NCI-H446 (cell line): ENCODE measurements around the gene RCAN3.

Experiments used
- DNase-seq, 2 experiments: peaks; one replicate each; lab custom pipeline; 2025; lab: John Stamatoyannopoulos, UW

RCAN3 gene

GRCh38 chr1:24551960-24552571, 49.4 kb downstream of the RCAN3 start:
- no peak for DNase-seq

GRCh38 chr1:24553931-24554330, 51.3 kb downstream of the RCAN3 start:
- no peak for DNase-seq

GRCh38 chr1:24554714-24555113, 52.1 kb downstream of the RCAN3 start:
- DNase-seq, result no peak

- no peak for DNase-seq
Observed at GRCh38 chr1:24555591-24556413, 53.2 kb downstream of the RCAN3 start, which contains the start of gene NCMAP. NCMAP (plus strand) TSS chr1:24556087; CDS start chr1:24595431, 39,344 bp downstream.

- DNase-seq, result no peak
Observed at GRCh38 chr1:24556414-24556795, 53.8 kb downstream of the RCAN3 start.

- no peak for DNase-seq
Observed at GRCh38 chr1:24557220-24557619, 54.6 kb downstream of the RCAN3 start.

DNA sequence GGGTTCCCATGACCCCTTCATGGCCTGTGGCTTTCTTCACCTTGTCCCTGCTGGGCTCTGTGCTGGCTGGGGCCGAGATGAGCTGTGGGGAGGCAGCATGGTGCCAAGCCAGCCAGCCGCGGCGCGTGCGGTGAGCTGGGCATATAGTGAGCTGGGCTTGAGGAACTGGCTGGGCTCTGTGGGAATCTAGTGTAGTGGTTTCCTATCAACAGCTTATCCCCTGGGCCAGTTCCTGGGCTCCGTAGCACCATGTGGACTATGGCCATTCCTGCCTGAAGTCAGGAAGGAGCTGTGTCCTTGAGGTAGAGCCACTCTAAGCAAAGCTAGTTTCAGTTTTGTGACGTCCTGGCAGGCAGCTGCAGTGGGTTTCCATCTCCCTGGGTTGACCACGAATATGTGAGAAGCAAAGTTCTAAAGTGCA, 55.1 kb downstream of the RCAN3 start:
- DNase-seq, result no peak

GRCh38 chr1:24558455-24558854, 55.8 kb downstream of the RCAN3 start:
- DNase-seq, result no peak

DNA sequence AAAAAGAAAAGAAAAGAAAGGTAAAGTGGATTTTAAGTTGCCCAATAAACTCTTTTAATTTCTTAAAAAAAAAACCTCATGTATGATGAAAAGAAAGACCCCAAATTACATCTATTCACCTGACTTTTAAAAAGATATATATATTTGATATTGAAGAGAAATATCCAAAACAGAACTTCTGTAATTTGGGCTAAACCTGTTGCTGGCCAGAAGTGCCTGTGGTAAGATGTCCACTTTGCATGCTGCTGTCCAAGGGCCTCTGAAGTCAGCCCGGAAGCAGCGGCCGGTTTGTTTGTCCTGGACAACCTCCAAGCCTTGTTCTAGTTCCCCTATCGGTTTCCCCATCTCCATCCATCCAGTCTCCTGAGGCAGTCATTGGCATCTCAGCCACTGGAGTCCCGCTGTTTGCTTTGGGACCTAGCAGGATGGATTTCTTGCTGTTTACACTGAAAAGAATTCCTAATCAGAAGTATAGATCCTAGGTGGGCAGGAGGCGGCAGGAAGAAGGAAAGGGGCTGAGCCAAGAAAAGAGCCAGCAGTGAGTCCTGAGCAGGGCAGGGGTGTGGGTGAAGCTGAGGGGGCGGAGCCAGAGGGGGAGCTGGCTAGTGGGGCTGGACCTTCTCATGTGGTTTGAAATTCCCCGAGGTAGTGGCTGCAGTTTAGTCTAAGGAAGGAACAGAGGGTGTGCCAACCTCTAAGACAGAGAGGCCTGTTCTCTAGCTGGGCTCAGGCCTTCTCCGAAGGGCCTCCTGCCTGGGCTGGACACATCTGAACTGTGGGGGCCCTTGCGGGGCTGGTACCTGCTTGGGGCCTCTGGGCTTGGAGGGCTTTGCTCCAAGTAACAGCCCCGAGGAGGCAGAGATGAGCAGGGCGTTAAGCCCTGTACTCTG, 56.5 kb downstream of the RCAN3 start:
- DNase-seq, result no peak

GRCh38 chr1:24560361-24560760, 57.7 kb downstream of the RCAN3 start:
- no peak for DNase-seq

DNA sequence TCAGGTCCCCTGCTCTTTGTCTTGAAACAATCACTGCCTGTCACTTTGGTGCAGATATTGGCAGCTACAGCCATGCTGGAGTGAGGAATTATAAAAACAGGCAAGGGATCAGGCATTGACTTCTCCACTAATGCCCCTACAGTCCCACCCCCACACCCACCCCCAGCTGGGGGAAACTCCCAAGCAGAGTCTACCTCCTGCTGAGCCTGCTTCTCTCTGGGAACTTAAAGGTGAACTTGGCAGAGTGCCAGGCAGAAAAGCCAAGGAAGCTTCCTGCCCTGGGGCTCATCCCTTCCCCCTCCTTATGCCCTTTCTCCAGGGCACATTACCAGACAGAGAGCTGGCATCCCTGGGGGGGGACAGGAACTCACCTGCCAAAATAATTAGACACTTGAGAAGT, 60.0 kb downstream of the RCAN3 start:
- DNase-seq, result no peak

GRCh38 chr1:24564695-24565094, 62.1 kb downstream of the RCAN3 start:
- DNase-seq, result no peak

DNA sequence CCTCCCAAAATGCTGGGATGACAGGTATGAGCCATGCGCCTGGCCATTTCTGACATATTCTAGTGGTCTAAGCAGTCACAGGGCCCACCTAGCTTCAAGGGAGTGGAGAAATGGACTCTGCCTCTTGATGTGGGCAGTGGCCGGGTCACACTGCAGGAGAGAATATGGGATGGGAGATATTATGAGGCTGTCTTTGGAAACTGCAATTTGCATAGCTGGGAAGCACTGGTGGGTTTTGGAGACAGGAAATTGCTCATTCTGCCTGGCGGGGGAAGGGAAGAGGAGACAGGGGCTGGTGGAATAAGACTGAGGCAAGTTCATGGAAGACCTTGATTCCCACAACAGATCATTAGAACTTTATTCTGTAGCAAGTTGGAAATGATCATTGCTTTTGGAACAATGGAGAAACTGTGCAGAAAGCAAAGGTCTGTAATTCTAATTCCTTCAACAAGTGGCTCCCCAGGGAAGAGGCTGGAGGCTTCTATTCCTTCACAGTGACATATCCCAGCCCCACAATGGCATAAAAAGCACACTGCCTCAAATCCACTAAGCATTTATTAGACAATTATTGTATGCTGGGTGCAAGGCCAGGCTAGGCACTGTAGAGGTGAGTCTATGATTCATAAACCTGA, 63.7 kb downstream of the RCAN3 start:
- no peak for DNase-seq

GRCh38 chr1:24567792-24568388, 65.3 kb downstream of the RCAN3 start:
- no peak for DNase-seq

DNA sequence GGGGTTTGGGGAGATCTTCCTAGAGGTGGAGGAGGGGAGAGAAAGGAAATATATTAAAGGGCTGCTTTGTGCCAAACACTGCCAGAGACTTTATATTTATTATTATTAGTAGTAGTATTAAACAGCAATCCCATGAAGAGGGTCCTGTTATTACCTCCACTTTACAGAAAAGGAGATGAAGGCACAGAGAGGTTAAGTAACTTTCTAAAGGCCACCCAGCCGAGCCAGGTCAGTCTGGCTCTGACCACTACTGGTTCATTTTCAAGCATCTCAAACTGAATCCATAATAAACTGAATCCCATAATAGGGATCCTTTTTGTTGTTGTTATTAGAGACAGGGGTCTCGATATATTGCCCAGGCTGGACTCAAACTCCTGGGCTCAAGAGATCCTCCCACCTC, 65.8 kb downstream of the RCAN3 start:
- DNase-seq, result no peak

GRCh38 chr1:24570265-24571125, 67.9 kb downstream of the RCAN3 start:
- no peak for DNase-seq

DNA sequence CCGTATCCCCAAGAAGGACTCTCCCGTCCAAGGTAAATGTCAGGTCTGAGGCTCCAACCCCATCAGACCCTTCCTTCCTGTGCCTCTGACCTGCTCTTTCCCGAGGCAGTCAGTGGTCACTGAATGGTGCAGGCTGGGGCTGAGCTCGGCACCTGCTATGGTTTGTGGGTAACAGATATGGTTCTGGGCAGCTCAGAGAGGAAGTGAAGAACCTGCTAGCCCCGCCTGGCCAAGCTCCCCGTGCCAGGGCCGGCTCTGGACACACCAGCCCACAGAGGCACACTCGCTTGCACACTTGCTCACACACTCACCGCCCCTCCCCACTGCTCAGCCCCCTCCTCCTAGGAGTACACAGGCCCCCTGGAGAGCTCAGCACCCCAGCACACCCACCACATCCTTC, 69.7 kb downstream of the RCAN3 start:
- DNase-seq, result no peak

DNA sequence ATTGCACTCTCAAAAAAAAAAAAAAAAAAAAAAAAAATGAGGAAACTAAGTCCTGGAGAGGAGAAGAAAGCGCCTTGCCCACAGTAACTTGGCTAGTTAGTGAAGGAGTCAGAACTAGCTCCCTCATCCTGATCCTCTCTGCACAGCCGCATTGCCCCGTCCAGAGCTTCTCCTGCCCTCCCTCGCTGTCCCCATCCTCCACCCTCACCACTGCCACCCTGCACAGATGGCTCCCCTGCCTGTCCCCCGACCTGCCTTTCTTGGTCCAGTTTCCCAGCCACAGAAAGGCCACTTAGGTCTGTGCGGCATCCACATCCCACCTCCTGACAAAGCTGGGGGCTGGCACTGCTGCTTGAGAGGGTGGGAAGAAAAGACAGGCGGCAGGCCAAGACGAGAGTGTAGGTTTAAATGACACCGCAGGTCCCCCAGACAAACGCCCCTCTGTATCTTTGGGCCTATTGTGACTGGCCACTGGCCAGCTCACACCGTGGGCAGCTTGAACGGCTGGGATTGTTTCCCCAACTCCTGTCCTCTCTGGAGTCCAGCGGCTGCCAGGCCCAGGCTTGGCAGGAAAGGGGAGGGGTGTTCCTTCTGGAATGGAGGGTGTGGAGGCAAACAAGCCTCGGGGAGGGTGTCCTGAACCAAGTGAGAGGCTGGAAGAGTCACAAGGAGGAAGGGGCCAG, 73.4 kb downstream of the RCAN3 start:
- no peak for DNase-seq

DNA sequence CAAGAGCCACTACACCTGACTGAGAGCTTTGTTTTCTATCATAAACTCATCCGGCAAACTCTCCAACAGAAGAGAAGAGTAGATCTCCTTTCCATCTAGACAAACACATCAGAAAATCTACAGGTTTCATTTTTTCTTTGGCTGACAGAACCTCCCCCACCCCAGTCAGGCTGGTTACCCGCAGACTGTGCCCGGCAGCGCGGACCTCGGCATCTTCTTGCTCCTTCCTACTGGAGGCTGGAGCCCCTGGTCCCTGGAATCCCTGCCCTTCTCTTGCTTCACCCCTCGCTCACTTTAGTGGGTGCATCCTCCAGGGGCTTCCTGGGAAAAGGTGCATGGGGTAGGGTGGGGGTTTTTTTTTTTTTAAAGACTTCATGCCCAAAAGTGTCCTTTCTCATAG, 76.2 kb downstream of the RCAN3 start:
- no peak for DNase-seq

DNA sequence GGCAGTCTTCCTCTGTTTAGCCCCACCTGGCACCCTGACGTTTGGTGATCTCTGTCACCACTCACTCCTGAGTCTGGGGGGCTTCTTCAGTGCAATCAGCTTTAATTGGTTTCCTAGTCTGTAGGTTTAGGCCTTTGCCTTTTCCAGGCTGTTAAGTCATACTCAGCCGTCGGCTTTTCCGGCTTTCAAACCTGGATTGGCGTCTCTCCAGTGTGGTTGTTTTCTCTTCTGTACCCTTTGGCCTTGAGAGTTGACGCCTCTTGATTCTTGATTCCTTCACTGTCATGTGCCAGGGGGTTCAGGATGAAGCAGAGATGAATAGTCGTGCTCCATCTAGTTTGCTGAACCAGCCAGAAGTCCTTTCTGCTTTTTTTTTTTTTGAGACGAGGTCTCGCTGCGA, 78.1 kb downstream of the RCAN3 start:
- no peak for DNase-seq
